Measurements from ENCODE around the gene ICE1. TPM values are rescaled to one million over a fixed set of nuclear protein-coding genes. Genes with fewer than 3 reads are reported as not detected.

The ICE1 gene
- total RNA-seq, 4 donors from 2014 or later = 24.5 to 39.9 (median 31.4) TPM

DNA sequence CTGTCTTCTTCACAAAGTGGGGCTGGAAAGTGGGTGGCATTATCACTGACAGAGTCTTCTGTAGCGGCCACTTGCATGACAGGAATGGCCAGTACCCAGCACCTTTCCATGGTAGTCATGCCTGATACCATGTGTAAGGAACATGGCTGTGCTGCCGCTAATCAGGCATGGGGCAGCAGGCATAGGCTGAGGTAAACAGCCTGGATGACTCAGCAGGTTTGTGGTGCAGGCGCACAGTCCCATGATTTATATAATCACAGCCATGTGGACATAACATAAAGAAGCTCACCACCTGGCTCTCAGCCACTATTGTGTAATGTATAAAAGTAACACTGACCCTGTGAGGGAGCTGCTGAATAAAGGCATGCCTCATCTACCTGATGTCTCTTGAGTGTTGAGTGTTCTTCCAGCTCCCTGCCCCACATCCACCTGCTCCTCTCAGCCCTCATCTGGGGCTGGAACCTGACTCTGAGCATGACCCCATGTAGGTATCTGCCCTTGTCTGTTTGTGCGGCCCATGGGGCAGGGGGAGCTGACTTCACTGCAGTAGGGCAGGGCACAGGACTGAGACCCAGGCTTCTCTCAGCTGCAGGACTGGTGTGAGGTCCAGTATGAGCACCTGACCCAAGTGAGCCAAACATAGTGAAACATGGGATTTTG, 13.2 kb upstream of the ICE1 start:
- TF ChIP-seq, protein P1, sequence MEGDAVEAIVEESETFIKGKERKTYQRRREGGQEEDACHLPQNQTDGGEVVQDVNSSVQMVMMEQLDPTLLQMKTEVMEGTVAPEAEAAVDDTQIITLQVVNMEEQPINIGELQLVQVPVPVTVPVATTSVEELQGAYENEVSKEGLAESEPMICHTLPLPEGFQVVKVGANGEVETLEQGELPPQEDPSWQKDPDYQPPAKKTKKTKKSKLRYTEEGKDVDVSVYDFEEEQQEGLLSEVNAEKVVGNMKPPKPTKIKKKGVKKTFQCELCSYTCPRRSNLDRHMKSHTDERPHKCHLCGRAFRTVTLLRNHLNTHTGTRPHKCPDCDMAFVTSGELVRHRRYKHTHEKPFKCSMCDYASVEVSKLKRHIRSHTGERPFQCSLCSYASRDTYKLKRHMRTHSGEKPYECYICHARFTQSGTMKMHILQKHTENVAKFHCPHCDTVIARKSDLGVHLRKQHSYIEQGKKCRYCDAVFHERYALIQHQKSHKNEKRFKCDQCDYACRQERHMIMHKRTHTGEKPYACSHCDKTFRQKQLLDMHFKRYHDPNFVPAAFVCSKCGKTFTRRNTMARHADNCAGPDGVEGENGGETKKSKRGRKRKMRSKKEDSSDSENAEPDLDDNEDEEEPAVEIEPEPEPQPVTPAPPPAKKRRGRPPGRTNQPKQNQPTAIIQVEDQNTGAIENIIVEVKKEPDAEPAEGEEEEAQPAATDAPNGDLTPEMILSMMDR (IDR thresholded peaks at IDR 0.05; ENCODE audit: low read depth) = no peak

DNA sequence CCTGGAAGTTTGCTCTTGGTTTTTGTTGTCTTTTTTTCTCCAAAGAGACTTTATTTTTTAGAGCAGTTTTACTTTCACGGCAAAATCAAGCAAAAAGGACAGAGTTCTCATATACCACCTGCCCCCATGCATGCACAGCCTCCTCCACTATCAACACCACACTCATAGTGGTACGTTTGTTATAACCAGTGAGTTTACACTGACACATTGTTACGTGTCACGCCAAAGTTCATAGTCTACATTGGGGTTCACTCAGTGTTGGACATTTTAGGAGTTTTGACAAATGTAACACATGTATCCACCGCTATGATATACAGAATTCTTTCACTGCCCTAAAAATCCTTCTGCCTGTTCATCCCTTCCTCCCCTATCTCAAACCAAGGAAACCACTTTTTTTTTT, 7.5 kb upstream of the ICE1 start:
- TF ChIP-seq, protein P1 (IDR thresholded peaks at IDR 0.05; ENCODE audit: low read depth) = no peak

DNA sequence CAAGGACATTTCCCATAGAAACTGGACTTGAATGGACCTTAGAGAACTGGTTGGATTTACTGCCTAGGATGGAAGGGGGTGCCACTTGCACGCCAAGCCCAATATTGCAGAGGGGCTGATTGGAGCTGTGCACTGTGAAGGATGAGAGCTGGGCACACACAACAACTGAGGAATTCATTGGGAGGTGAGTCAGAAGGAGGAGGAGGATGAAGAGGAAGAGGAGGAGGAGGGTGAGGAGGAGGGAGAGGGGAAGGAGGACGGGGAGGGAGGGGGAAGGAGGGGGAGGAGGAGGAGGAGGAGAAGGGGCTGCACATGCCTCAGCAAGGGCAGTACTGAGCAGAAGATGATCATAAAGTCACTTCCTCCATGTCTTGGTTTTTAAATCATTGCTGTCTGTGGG, 5.7 kb upstream of the ICE1 start:
- TF ChIP-seq, protein P1 (IDR thresholded peaks at IDR 0.05; ENCODE audit: low read depth) = no peak

DNA sequence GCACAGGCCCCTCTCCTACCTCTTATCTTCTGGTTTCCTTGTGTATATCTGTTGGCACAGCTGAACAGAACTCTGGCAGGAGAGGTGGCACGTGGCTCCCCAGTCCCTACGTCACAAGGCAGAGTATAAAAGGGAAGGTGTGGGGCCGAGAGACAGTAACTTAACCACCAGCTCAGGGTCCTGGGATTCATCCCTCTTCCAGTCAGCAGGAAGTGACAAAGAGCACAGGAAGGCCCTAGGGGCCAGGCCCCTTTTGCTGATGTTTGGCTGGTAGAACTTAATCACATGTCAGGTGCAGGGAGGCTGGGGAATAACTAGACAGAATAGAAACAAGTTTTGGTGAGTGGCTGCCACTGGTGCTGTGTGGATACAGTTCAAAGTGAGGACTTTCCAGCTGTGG, 4.5 kb upstream of the ICE1 start:
- TF ChIP-seq, protein P1 (IDR thresholded peaks at IDR 0.05; ENCODE audit: low read depth) = no peak

DNA sequence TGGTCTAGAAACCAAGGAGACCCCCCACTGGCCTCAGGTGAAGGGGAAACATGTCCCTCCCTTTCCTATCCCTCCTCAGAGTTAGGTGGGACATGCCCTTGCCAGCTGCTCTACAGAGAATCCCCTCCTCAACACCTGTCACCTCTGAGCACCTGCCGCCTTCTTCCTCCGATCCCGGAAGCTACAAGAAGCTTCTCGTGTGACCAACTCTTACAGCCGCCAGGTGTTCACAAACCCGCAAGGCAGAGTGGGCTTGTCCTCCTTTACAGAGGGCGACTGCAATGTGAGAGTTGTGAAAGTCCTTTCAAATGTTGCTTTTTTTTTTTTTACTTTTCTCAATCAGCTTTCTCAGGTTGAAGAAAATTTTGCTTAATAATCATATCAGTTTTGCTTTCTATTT, 3.7 kb upstream of the ICE1 start:
- TF ChIP-seq, protein P1 (IDR thresholded peaks at IDR 0.05; ENCODE audit: low read depth) = no peak

DNA sequence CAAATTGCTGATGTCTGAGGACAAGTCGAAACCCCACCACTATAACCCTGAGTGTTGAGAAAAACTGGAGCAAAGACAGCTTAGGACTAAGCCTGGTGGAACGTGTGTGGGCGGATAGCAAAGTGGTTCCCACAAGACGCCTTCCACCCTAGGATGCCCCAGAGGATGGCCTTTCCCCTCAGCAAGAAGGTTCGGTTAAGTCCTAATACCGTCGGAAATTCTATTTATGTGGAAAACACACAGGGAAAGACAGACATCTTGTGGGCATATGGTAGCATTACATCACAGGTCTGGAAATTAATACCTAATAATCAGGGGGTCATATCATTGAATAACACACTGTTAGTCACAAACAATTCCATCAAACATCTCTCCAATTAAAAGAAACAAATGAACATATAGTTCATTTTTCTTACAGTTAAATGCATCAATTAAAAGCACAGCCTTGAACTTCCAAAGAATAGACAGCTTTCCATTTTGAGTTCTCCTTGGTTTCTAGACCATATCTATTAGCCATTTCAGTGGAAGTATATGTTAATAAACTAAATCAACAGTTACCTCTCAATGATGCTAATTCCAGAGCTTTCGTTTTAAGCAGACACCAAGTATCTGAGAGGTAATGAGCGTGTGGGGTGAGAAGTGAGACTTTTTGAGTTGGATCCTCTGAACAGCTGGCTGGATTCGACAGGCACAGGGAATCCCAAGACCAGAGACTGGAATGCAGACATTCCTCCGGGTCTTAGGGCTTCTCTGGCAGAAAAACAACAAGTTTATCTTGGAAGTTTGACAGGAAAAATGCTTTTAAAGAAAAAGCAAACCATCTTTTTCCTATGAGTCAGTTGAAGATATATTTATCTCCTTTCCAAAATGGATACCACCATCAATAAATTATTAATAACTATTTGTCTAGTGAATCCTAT, 2.9 kb upstream of the ICE1 start:
- TF ChIP-seq, protein P1 (IDR thresholded peaks at IDR 0.05; ENCODE audit: low read depth) = no peak

DNA sequence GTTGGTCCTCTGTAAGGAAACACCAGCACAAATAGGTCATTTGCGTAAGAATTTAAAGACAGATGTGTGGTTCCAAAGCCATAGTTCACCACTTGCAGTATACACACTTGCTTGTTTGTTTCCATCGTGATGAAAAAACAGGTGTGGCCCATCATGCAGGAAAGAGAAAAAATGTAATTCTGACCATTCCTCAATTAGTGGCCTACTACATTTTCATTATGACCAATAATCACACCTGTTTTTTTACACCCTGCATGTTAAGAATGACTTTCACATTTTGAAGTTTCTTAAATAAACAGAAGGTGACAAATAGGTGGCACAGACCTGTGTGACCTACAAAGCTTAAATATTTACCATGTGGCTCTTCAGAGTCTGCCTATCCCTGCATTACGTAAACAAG, 2.2 kb upstream of the ICE1 start:
- TF ChIP-seq, protein P1 (IDR thresholded peaks at IDR 0.05; ENCODE audit: low read depth) = no peak
